Suprapubic skin (tissue), 3 donors: ENCODE data around the gene ENOPH1.

Experiments
- POLR2A ChIP-seq, 2 donors: fragments of 450-650 bp; IDR thresholded peaks; one replicate each; pipeline ENCODE4 v1.6.1; 2017; ENCODE audit warnings: antibody characterized with exemption in 2 of 2, mild to moderate bottlenecking in 2 of 2, moderate library complexity in 2 of 2
- TF ChIP-seq, protein P1 (sequence below), 2 donors: fragments of 200-600 bp in 1 of 2; fragments of 450-650 bp in 1 of 2; sonication (generic) in 1 of 2; IDR thresholded peaks; one replicate each; pipeline ENCODE4 v1.5.1; 2016 to 2019; ENCODE audit warnings: antibody characterized with exemption in 2 of 2, mild to moderate bottlenecking in 1 of 2, moderate library complexity in 1 of 2

GRCh38 chr4:82434949-82435348 lies 4.6 kb downstream of the ENOPH1 start:
- TF ChIP-seq, protein P1, sequence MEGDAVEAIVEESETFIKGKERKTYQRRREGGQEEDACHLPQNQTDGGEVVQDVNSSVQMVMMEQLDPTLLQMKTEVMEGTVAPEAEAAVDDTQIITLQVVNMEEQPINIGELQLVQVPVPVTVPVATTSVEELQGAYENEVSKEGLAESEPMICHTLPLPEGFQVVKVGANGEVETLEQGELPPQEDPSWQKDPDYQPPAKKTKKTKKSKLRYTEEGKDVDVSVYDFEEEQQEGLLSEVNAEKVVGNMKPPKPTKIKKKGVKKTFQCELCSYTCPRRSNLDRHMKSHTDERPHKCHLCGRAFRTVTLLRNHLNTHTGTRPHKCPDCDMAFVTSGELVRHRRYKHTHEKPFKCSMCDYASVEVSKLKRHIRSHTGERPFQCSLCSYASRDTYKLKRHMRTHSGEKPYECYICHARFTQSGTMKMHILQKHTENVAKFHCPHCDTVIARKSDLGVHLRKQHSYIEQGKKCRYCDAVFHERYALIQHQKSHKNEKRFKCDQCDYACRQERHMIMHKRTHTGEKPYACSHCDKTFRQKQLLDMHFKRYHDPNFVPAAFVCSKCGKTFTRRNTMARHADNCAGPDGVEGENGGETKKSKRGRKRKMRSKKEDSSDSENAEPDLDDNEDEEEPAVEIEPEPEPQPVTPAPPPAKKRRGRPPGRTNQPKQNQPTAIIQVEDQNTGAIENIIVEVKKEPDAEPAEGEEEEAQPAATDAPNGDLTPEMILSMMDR (IDR thresholded peaks at IDR 0.05) = no peak
- TF ChIP-seq POLR2A (IDR thresholded peaks at IDR 0.05) = no peak
